Measurements from ENCODE around the gene PRSS21.

The PRSS21 gene

GRCh38 chr16:2787406-2787805, 29.6 kb upstream of the PRSS21 start, which contains the start of gene PRSS33:
Gene PRSS33 (minus strand): TSS chr16:2787560. CDS start chr16:2786547, 1,013 bp downstream.
- TF ChIP-seq CTCF (IDR thresholded peaks at IDR 0.05; ENCODE audit: insufficient read depth, low read length), result no peak
- TF ChIP-seq POLR2AphosphoS5 (IDR thresholded peaks at IDR 0.05; ENCODE audit: low read depth), result no peak
- TF ChIP-seq SPI1 (IDR thresholded peaks at IDR 0.05; ENCODE audit: borderline replicate concordance, low read depth), result no peak
- no peak for TF ChIP-seq REST (IDR thresholded peaks at IDR 0.05; ENCODE audit: insufficient replicate concordance, low read depth)
- TF ChIP-seq GABPA (IDR thresholded peaks at IDR 0.05; ENCODE audit: low read depth), result no peak
- Histone ChIP-seq H3K27ac (replicated peaks) (no peak within 1 kb of the TSS), H3K4me3 (replicated peaks; ENCODE audit: insufficient read depth, low read length) (no peak within 1 kb of the TSS), H3K27me3 (ENCODE audit: insufficient read depth, poor library complexity, severe bottlenecking) (peaks cover 24% of the 10 kb centered on the region)
- DNase-seq (ENCODE audit: low read depth in 1 of 2, low spot score in 1 of 2), result no peak

GRCh38 chr16:2787961-2788360, 29.1 kb upstream of the PRSS21 start:
- no peak for DNase-seq (ENCODE audit: low read depth in 1 of 2, low spot score in 1 of 2)
- Histone ChIP-seq H3K27me3 (ENCODE audit: insufficient read depth, poor library complexity, severe bottlenecking) (peaks cover 24% of the 10 kb centered on the region), H3K27ac (replicated peaks) (no peak overlapping the region), H3K4me3 (replicated peaks; ENCODE audit: insufficient read depth, low read length) (no peak overlapping the region)
- no peak for TF ChIP-seq POLR2AphosphoS5 (IDR thresholded peaks at IDR 0.05; ENCODE audit: low read depth)
- no peak for TF ChIP-seq GABPA (IDR thresholded peaks at IDR 0.05; ENCODE audit: low read depth)
- TF ChIP-seq CTCF (IDR thresholded peaks at IDR 0.05; ENCODE audit: insufficient read depth, low read length), result no peak

GRCh38 chr16:2790631-2791030, 26.4 kb upstream of the PRSS21 start:
- H3K27ac ChIP-seq (replicated peaks), result no peak overlapping the region
- H3K4me3 ChIP-seq (replicated peaks; ENCODE audit: insufficient read depth, low read length), result no peak overlapping the region
- DNase-seq (ENCODE audit: low read depth in 1 of 2, low spot score in 1 of 2), result no peak
- TF ChIP-seq REST (IDR thresholded peaks at IDR 0.05; ENCODE audit: insufficient replicate concordance, low read depth), result no peak
- peaks cover 16% of the 10 kb centered on the region for H3K27me3 ChIP-seq (ENCODE audit: insufficient read depth, poor library complexity, severe bottlenecking)

- no peak overlapping the region for H3K4me3 ChIP-seq (replicated peaks; ENCODE audit: insufficient read depth, low read length)
- no peak overlapping the region for H3K27ac ChIP-seq (replicated peaks)
- TF ChIP-seq GABPA (IDR thresholded peaks at IDR 0.05; ENCODE audit: low read depth), result no peak
- DNase-seq (ENCODE audit: low read depth in 1 of 2, low spot score in 1 of 2), result no peak
- peaks cover 11% of the 10 kb centered on the region for H3K27me3 ChIP-seq (ENCODE audit: insufficient read depth, poor library complexity, severe bottlenecking)
Measured at GRCh38 chr16:2791174-2791573, 25.9 kb upstream of the PRSS21 start.

GRCh38 chr16:2792940-2793339, 24.1 kb upstream of the PRSS21 start:
- peaks cover 5% of the 10 kb centered on the region for H3K27me3 ChIP-seq (ENCODE audit: insufficient read depth, poor library complexity, severe bottlenecking)
- no peak overlapping the region for H3K27ac ChIP-seq (replicated peaks)
- DNase-seq (ENCODE audit: low read depth in 1 of 2, low spot score in 1 of 2), result no peak
- no peak overlapping the region for H3K4me3 ChIP-seq (replicated peaks; ENCODE audit: insufficient read depth, low read length)
- no peak for TF ChIP-seq REST (IDR thresholded peaks at IDR 0.05; ENCODE audit: insufficient replicate concordance, low read depth)
- TF ChIP-seq GABPA (IDR thresholded peaks at IDR 0.05; ENCODE audit: low read depth), result no peak
- TF ChIP-seq POLR2AphosphoS5 (IDR thresholded peaks at IDR 0.05; ENCODE audit: low read depth), result no peak
- TF ChIP-seq SPI1 (IDR thresholded peaks at IDR 0.05; ENCODE audit: borderline replicate concordance, low read depth), result no peak
- no peak for TF ChIP-seq CTCF (IDR thresholded peaks at IDR 0.05; ENCODE audit: insufficient read depth, low read length)
